ENCODE measurements around the gene DNAH14.
"Not testable (repeated sequence)": the region's sequence is repeated elsewhere in the genome, so short reads cannot be mapped to it uniquely, and the experiment has no call there.

Gene DNAH14

DNA sequence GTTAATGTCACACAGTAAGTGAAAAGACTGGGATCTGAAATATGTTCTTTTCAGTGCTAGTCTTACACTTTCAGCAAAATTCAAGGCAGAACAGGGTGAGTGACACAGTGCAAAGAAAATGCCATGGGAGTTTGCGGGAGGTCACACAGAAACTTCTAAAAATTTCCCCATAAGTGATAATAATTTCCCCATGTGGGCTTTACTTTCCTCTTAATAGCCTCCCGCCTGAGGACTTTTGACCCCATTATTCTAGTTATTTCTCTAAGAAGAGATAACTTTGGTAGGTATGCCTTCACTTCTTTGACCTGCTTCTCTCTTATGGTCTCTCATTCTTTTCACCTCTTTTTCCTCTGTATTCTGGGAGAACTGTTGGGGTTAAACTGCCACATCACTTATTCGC, 8.1 kb upstream of the DNAH14 start:
- no peak for DNase-seq (ENCODE audit: low read depth)

DNA sequence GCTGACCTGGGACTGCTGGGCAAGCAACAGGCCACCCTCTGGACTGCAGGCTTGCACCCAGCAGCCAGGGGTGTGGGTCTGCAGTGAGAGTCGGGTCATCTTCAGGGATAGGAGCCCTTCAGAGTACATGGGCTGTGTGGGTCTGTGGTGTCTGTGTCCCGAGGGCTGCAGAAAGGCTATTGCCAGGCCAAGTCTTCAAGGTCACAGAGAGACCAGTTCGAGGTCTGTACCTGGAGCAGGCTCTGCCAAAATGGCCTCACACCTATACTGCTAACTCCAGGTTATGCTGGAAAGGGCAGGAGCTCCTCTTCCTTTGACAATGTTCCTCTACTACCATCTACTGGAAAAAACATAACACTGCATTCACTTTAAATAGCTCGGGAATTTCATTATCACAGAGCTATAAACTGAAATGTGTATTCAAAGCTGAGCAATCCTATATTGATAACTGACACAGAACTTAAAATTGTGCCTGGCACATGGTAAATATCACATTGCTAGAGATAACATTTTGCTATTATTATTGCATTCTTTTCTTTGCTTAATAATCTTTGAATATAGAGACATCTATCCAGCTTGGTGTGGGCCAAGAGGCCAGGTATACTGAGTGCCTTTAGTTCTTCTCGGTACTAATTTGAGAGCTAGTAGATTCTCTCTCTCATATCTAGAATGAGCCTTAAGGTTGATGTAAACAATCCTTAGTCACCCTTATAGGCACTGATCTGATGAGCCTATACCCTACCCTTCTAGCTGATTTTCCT, 6.9 kb upstream of the DNAH14 start:
- no peak for DNase-seq (ENCODE audit: low read depth)

DNA sequence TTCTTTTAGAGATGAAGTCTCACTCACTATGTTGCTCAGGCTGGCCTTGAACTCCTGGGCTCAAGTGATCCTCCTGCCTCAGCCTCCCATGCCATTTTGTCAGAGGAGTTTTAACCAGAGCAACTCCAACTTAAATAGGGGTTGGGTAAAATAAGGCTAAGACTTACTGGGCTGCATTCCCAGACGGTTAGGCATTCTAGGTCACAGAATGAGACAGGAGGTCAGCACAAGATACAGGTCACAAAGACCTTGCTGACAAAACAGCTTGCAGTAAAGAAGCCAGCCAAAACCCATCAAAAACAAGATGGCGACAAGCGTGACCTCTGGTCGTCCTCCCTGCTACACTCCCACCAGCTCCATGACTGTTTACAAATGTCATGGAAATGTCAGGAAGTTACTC, 5.7 kb upstream of the DNAH14 start:
- DNase-seq (ENCODE audit: low read depth): no peak

DNA sequence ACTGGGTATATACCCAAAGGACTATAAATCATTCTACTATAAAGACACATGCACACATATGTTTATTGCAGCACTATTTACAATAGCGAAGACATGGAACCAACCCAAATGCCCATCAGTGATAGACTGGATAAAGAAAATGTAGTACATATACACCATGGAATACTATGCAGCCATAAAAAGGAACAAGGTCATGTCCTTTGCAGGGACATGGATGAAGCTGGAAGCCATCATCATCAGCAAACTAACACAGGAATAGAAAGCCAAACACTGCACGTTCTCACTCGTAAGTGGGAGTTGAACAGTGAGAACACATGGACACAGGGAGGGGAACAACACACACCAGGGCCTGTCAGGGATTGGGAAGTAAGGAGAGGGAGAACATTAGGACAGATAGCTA, 1.8 kb upstream of the DNAH14 start:
- not testable (repeated sequence) for DNase-seq (ENCODE audit: low read depth)

DNA sequence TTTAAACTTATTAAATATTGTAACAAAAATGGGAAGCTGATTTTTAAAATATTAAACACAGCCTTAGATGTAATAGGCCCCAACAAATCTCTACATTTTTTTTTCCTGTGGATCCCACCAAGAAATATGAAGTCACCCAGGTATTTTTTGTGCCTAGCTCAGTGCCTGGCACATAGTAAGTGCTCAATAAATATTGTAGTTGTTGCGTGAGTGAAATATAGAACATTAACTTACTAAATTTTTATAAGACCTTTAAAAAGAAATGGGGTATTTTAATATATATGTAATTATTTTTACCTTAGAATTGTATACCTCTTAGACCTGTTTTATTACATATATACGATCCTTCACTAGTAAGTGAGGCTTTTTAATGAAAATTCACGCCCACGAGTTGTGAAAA, 569 bp upstream of the DNAH14 start:
- no peak for DNase-seq (ENCODE audit: low read depth)

DNA sequence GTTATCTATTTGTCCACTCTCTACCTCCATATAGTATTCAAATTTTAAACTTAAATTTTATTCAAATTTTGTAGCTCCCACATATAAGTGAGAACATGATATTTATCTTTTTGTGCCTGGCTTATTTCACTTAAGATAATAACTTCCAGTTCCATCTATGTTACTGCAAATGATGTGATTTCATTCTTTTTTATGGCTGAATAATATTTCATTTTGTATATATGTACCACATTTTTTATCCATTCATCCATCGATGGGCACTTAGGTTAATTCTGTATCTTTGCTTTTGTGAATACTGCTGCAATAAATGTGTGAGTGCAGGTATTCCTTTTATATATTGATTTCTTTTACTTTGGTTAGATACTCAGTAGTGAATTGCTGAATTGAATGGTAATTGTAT, 2.1 kb downstream of the DNAH14 start:
- DNase-seq (ENCODE audit: low read depth): no peak

DNA sequence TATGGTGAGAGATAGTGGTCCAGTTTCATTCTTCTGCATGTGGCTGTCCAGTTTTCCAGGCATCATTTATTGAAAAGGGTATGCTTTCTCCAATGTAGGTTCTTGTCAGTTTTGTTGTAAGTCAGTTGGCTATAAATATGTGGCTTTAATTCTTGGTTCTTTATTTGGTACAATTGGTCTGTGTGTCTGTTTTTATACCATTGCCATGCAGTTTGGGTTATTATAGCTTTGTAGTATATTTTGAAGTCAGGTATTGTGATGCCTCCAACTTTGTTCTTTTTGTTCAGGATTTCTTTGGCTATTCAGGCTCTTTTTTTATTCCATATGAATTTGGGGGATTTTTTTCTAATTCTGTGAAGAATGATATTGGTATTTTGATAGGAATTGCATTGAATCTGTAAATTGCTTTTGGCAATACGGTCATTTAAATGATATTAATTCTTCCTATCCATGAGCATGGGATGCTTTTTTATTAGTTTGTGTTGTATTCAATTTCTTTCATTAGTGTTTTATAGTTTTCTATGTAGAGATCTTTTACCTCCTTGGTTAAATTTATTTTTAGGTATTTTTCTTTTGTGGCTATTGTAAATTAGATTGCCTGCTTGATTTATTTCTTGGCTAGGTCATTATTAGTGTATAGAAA, 3.3 kb downstream of the DNAH14 start:
- DNase-seq (ENCODE audit: low read depth): no peak

DNA sequence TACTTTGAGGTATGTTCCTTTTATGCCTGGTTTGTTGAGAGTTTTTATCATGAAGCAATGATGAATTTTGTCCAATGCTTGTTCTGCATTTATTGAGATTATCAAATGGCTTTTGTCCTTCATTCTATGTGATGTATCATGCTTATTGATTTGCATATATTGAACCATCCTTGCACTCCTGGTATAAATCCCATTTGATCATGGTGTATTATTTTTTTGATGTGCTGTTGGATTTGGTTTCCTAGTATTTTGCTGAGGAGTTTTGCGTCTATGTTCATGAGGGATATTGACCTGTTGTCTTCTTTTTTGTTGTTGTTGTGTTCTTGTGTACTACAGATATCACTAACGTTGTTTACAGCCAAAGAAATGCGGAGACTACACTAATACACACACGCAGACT, 4.1 kb downstream of the DNAH14 start:
- DNase-seq (ENCODE audit: low read depth): no peak

DNA sequence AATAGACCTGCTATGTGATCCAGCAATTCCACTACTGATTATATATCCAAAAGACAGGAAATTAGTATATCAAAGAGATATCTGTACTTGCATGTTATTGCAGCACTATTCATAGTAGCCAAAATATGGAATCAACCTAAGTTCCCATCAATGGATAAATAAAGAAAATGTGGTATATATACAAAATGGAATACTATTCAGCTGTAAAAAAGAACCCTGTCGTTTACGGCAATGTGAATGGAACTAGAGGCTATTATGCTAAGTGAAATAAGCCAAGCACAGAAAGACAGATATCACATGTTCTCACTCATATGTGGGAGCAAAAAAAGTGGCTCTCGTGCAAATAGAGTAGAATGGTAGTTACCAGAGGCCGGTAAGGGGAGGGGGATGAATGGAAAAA, 9.2 kb downstream of the DNAH14 start:
- no peak for DNase-seq (ENCODE audit: low read depth)

DNA sequence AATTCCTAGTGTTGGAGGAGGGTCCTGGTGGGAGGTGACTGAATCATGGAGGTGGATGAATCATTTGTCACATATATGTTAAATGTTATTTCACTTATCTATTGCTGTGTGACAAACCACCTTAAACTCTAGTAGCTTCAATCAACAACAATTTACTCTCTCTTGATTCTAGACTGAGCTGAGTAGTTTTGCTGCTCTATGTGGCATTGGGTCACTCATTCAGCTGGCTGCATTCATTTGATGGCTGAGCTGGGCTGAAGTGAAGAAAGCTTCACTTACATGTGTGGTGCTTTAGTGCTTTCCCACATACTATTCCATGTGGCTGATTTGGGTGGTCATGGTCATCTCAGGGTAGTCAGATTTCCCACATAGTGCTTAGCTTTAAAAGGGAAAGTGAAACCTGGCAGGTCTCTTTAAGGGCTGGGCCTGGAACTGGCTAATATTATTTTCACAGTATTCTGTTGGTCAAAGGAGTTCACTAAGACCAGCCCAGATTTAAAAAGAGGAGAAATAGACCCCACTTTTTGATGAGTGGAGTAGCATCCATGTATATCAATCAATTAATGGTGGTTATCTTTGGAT, 10.5 kb downstream of the DNAH14 start:
- no peak for DNase-seq (ENCODE audit: low read depth)

DNA sequence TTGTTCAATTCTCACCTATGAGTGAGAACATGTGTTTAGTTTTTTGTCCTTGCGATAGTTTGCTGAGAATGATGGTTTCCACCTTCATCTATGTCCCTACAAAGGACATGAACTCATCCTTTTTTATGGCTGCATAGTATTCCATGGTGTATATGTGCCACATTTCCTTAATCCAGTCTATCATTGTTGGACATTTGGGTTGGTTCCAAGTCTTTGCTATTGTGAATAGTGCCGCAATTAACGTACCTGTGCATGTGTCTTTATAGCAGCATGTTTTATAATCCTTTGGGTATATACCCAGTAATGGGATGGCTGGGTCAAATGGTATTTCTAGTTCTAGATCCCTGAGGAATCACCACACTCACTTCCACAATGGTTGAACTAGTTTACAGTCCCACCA, 11.3 kb downstream of the DNAH14 start:
- DNase-seq (ENCODE audit: low read depth): not testable (repeated sequence)

DNA sequence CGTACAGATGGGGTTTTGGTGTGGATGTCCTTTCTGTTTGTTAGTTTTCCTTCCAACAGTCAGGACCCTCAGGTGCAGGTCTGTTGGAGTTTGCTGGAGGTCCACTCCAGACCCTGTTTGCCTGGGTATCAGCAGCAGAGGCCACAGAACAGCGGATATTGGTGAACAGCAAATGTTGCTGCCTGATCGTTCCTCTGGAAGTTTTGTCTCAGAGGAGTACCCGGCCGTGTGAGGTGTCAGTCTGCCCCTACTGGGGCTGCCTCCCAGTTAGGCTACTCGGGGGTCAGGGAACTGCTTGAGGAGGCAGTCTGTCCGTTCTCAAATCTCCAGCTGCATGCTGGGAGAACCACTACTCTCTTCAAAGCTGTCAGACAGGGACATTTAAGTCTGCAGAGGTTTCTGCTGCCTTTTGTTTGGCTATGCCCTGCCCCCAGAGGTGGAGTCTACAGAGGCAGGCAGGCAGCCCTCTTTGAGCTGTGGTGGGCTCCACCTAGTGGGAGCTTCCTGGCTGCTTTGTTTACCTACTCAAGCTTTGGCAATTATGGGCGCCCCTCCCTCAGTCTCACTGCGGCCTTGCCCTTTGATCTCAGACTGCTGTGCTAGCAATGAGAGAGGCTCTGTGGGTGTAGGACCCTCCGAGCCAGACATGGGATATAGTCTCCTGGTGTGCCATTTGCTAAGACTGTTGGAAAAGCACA, 16.3 kb downstream of the DNAH14 start:
- DNase-seq (ENCODE audit: low read depth): not testable (repeated sequence)

DNA sequence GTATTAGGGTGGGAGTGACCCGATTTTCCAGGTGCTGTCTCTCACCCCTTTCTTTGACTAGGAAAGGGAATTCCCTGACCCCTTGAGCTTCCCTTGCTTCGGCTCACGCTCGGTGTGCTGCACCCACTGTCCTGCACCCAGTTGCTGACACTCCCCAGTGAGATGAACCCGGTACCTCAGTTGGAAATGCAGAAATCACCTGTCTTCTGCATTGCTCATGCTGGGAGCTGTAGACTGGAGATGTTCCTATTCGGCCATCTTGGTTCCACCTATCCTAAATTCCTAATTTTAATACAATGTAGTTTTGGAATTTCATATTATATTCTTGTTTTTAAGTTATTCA, 16.8 kb downstream of the DNAH14 start:
- DNase-seq (ENCODE audit: low read depth): not testable (repeated sequence)

DNA sequence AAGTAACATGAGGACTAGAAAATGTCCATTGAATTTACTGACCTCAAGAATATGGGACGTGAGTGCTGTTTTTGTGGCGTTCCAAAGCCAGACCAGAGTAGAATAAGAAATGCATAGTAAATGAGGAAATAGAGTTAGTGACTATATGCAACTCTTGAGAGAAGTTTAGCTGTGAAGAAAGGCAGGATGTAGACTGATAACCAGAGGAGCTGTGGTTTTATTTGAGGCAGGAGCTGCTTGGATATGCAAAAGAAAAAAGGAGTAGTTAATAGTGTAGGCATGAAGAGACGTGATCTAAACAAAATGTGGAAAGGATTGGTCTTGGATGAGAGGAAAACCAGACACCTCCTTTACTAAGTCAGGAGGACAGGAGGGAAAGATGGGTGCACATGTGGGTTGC, 28.2 kb downstream of the DNAH14 start:
- DNase-seq (ENCODE audit: low read depth): no peak

DNA sequence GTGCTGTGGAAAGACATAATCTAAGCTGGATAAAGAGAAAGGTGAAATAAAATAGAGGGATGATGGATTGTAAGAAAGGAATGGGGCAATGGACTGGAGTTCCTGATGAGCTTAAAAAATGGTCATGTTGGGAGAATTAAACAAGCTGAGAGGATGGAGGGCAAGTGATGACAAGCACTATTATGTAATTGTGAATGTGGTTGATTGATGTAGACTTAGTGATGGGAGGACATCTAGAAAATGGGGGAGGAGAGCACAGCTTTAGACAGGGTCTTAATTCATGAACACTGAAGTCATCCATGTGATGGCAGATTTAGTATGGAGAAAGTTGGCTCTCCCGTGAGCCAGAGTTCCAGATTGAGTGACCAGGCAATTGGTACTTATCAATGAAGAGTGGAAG, 29.0 kb downstream of the DNAH14 start:
- no peak for DNase-seq (ENCODE audit: low read depth)

DNA sequence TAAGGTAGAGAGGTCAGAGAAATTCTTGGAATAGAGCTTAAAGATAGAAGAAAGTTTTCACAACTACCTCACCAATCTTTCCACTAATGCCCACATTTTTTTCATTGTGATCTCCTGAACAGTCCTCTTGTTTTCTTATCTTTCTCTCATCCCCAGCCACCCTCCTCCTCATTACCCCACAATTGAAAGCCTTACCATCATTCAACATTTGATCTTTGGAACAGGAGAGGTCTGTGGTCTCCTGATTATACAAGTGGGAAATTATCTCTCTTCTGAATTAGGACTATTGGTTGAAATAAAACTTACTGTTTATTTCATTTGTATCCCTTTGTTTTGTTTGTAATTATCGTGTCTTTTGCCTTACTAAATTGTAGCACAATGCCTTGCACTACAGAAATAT, 29.6 kb downstream of the DNAH14 start:
- no peak for DNase-seq (ENCODE audit: low read depth)

DNA sequence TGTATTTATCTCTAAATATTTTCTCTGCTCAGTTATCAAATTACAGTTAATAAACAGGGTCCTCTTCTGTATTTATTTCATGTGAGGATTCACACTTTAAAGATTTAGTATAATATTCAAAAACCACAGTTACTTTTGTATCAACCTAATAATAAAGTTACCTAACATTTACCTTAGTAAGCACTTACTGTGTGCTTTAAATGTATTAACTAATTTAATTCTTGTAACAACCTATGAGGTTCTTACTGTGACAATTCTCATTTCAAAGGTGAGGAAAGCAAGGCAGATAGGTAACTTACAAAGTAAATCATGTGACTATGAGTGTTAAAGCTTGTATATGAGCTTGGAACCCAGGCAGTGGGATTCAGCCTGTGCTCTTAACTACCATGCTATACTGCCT, 30.2 kb downstream of the DNAH14 start:
- no peak for DNase-seq (ENCODE audit: low read depth)

DNA sequence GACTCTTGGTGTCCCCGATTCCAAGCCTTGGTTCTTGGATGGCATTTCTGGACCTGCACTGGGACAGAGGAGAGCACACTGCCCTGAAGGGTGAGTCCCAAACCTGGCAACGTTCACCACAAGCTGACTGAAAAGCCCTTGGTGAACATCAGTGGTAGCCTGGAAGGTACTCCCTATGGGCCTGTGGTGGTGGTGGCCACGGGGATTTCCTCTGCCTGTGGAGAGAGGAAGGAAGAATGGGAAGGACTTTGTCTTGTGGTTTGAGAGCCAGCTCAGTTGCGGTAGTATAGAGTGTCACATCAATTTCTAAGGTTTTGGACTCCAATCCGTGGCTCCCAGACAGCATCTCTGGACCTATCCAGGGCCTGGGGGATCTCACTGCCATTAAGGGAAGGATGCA, 50.7 kb downstream of the DNAH14 start:
- no peak for DNase-seq (ENCODE audit: low read depth)

DNA sequence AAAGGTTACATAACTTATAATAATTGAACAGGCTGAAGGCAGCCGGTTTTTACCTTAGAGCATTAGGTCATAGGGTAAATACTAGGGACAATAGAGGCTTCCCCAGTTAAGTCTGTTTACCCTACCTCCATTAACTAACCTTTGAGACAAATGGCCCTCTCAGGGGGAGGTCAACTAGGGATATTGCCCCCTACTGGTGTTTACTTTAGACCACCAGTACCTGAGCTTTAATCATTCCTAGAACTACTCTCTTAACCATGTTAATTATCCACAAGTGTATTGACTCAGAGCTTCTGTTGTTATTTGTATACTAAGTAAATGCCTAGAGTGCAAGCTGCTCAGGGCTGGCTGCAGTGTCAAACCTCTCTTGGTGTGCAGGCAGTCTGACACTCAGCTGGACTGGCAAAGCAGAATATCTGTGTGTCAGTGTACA, 52.5 kb downstream of the DNAH14 start:
- not testable (repeated sequence) for DNase-seq (ENCODE audit: low read depth)

DNA sequence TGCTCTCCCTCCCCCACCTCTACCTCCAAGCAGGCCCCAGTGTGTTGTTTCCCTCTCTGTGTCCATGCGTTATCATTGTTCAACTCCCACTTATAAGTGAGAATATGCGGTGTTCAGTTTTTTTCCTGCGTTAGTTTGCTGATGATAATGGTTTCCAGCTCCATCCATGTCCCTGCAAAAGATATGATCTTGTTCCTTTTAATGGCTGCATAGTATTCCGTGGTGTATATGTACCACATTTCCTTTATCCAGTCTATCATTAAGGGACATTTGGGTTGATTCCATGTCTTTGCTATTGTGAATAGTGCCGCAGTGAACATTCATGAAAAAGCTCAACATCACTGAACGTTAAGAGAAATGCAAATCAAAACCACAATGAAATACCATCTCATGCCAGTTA, 58.6 kb downstream of the DNAH14 start:
- DNase-seq (ENCODE audit: low read depth): no peak

DNA sequence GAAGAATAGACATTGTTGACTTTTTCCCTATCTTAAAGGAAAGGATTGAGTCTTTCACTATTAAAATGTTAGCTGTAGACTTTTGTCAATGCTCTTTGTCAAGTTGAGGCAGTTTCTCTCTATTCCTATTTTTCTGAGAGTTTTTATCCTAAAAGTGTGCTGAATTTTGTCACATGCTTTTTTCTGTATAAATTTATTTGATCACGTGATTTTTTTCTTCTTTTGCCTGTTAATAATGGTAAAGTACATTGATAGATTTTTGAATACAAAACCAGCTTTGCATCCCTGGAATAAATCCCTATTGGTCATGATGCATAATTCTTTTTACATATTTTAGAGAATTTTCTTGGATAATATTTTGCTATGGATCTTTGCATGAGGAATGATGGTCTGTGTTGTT, 60.1 kb downstream of the DNAH14 start:
- DNase-seq (ENCODE audit: low read depth): no peak

DNA sequence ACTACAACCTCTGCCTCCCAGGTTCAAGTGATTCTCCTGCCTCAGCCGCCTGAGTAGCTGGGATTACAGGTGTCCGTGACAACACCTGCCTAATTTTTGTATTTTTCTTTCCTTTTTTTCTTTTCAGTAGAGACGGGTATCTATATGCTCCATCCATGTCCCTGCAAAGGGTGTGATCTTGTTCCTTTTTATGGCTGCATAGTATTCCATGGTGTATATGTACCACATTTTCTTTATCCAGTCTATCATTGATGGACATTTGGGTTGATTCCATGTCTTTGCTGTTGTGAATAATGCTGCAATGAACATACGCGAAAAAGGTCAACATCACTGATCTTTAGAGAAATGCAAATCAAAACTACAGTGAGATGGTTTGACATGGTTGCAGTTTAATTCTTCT, 62.1 kb downstream of the DNAH14 start:
- DNase-seq (ENCODE audit: low read depth): not testable (repeated sequence)

DNA sequence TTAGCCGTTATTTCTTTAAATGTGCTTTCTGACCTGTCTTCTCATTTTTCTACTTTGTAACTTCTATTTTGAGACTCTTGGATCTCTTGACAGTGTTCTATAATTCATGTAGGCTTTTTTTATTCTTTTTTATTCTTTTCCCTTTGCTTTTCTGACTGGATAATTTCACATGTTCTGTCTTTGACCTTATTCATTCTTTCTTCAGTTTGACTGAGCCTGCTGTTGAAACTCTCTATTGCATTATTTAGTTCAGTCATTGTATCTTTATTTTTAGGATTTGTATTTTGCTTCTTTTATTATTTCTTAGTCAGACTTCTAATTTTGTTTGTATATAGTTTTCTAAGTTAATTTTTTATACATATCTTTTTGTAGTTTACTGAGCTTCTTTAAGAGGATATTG, 66.1 kb downstream of the DNAH14 start:
- no peak for DNase-seq (ENCODE audit: low read depth)

All from fibroblast of gingiva (primary cell).